ENCODE measurements around the gene LRG1. TPM values are rescaled to one million over a fixed set of nuclear protein-coding genes. Genes with fewer than 3 reads are reported as not detected.

LRG1 gene
- total and polyA plus RNA-seq, 10 of the 15 experiments (the other 5 are each of a cell fraction or from before 2014, with no cell fraction given): 0.29 to 4.7 (median 0.58) TPM

GRCh38 chr19:4496304-4496703, 43.5 kb downstream of the LRG1 start:
- Histone ChIP-seq H3K36me3 (ENCODE audit: control insufficient read depth in 2 of 2, insufficient read depth in 2 of 2, low read length in 1 of 2) (peaks cover 7 to 17% of the 10 kb centered on the region in 2 experiments; a peak in 3 of 4 replicates), H3K9me3 (replicated peaks; ENCODE audit: control insufficient read depth, insufficient read depth, low read length) (no peaks in the 10 kb centered on the region), H3K4me2 (ENCODE audit: control insufficient read depth, insufficient read depth) (no peak overlapping the region), H3K27me3 (replicated peaks in 1 of 2; ENCODE audit: control insufficient read depth in 2 of 2, insufficient read depth in 2 of 2, low read length in 1 of 2) (no peaks in the 10 kb centered on the region), H2AFZ (ENCODE audit: control insufficient read depth, low read depth, low read length) (no peak overlapping the region), H3K79me2 (ENCODE audit: control insufficient read depth, insufficient read depth, low read length) (no peaks in the 10 kb centered on the region), H3K4me3 (no peak overlapping the region), H3K9ac (ENCODE audit: control insufficient read depth, insufficient read depth, low read length) (no peak overlapping the region), H3K4me1 (ENCODE audit: control insufficient read depth, insufficient read depth, low read length) (no peaks in the 10 kb centered on the region), H4K20me1 (ENCODE audit: control insufficient read depth, insufficient read depth) (no peaks in the 10 kb centered on the region), H3K27ac (ENCODE audit: control insufficient read depth, insufficient read depth) (no peak overlapping the region)
- in situ Hi-C loops (cut with MboI) (no loop called here), intact Hi-C loops (cut with micrococcal nuclease; ENCODE audit: unreplicated experiment) (no loop called here)
- ChIA-PET SMC1A (ENCODE audit: uncharacterized antibody, unreplicated experiment) (no interaction called here), RAD21 (ENCODE audit: unreplicated experiment) (no interaction called here), POLR2A (no interaction called here), CTCF (no interaction called here)
- DNase-seq (ENCODE audit: low read depth, low spot score): no peak
- no peak for ATAC-seq
- no TSS peak for BruUV-seq (replicated peaks)
- no peak for TF ChIP-seq YBX1 (IDR thresholded peaks at IDR 0.05)
- TF ChIP-seq ESRRA (IDR thresholded peaks at IDR 0.05; ENCODE audit: low read length): no peak
- TF ChIP-seq RAD21 (IDR thresholded peaks at IDR 0.05; ENCODE audit: insufficient read depth, low read depth, low read length): no peak
- TF ChIP-seq HDAC6 (IDR thresholded peaks at IDR 0.05; ENCODE audit: unreplicated experiment): no peak
- TF ChIP-seq, protein P1, sequence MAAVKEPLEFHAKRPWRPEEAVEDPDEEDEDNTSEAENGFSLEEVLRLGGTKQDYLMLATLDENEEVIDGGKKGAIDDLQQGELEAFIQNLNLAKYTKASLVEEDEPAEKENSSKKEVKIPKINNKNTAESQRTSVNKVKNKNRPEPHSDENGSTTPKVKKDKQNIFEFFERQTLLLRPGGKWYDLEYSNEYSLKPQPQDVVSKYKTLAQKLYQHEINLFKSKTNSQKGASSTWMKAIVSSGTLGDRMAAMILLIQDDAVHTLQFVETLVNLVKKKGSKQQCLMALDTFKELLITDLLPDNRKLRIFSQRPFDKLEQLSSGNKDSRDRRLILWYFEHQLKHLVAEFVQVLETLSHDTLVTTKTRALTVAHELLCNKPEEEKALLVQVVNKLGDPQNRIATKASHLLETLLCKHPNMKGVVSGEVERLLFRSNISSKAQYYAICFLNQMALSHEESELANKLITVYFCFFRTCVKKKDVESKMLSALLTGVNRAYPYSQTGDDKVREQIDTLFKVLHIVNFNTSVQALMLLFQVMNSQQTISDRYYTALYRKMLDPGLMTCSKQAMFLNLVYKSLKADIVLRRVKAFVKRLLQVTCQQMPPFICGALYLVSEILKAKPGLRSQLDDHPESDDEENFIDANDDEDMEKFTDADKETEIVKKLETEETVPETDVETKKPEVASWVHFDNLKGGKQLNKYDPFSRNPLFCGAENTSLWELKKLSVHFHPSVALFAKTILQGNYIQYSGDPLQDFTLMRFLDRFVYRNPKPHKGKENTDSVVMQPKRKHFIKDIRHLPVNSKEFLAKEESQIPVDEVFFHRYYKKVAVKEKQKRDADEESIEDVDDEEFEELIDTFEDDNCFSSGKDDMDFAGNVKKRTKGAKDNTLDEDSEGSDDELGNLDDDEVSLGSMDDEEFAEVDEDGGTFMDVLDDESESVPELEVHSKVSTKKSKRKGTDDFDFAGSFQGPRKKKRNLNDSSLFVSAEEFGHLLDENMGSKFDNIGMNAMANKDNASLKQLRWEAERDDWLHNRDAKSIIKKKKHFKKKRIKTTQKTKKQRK (IDR thresholded peaks at IDR 0.05; ENCODE audit: low read depth, low read length): no peak
- no peak for TF ChIP-seq ETV6 (conservative IDR thresholded peaks at IDR 0.05 in 1 of 2, IDR thresholded peaks at IDR 0.05 in 1 of 2; ENCODE audit: borderline replicate concordance in 1 of 2, low read depth in 1 of 2)
- no peak for TF ChIP-seq SMAD1 (IDR thresholded peaks at IDR 0.05; ENCODE audit: low read depth, partially characterized antibody)
- no peak for TF ChIP-seq EZH2 (IDR thresholded peaks at IDR 0.05; ENCODE audit: borderline replicate concordance, control insufficient read depth, low read depth, low read length)
- no peak for TF ChIP-seq KLF5 (IDR thresholded peaks at IDR 0.05; ENCODE audit: partially characterized antibody)
- no peak for TF ChIP-seq ZBTB33 (IDR thresholded peaks at IDR 0.05)
- no peak for TF ChIP-seq DPF2 (IDR thresholded peaks at IDR 0.05)
- TF ChIP-seq, protein P2, sequence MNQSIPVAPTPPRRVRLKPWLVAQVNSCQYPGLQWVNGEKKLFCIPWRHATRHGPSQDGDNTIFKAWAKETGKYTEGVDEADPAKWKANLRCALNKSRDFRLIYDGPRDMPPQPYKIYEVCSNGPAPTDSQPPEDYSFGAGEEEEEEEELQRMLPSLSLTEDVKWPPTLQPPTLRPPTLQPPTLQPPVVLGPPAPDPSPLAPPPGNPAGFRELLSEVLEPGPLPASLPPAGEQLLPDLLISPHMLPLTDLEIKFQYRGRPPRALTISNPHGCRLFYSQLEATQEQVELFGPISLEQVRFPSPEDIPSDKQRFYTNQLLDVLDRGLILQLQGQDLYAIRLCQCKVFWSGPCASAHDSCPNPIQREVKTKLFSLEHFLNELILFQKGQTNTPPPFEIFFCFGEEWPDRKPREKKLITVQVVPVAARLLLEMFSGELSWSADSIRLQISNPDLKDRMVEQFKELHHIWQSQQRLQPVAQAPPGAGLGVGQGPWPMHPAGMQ (IDR thresholded peaks at IDR 0.05; ENCODE audit: borderline replicate concordance): no peak
- no peak for TF ChIP-seq CREM (IDR thresholded peaks at IDR 0.05; ENCODE audit: low read depth)
- TF ChIP-seq BACH1 (IDR thresholded peaks at IDR 0.05; ENCODE audit: borderline replicate concordance): no peak
- 89% methylated on average over 18 of the region's 18 CpGs for WGBS (ENCODE audit: insufficient coverage, insufficient replicate concordance, low lambda C conversion rate, missing lambda C conversion rate)
- FAIRE-seq: no peak
